Prostate gland (tissue), 2 donors: Measurements from ENCODE around the gene MYO5C. TPM values are rescaled to one million over a fixed set of nuclear protein-coding genes. Genes with fewer than 3 reads are reported as not detected.

Experiments
- DNase-seq: peaks from one replicate; pipeline ENCODE4 v3.0.0-alpha.2; 2019; ENCODE audit warnings: low spot score
- H3K27ac ChIP-seq, 2 donors: fragments of 200-600 bp; sonication (generic); 2 replicates each; pipeline ENCODE4 v1.5.1; 2017 to 2019
- H3K27me3 ChIP-seq: fragments of 200-600 bp; sonication (generic); replicated peaks from 2 replicates; pipeline ENCODE4 v1.5.1; 2019; ENCODE audit not compliant: insufficient read depth
- H3K36me3 ChIP-seq, 2 donors: fragments of 200-600 bp; sonication (generic); 1 replicate in 1 of 2; 2 replicates in 1 of 2; pipeline versions ENCODE4 v1.5.1 to v1.8.1; 2017 to 2019
- H3K4me1 ChIP-seq: fragments of 200-600 bp; sonication (generic); replicated peaks from 2 replicates; pipeline ENCODE4 v1.5.1; 2019
- H3K4me3 ChIP-seq, 2 donors: fragments of 200-600 bp; sonication (generic); 2 replicates each; pipeline ENCODE4 v1.5.1; 2017 to 2019
- H3K9me3 ChIP-seq: fragments of 200-600 bp; sonication (generic); 2 replicates; pipeline ENCODE4 v1.5.1; 2017
- CTCF ChIP-seq, 4 experiments: fragments of 200-600 bp in 2 of 4; fragments of 450-650 bp in 2 of 4; sonication (generic) in 2 of 4; IDR thresholded peaks; 1 replicate in 3 of 4; 2 replicates in 1 of 4; pipeline ENCODE4 v1.5.1; 2016 to 2019; ENCODE audit warnings: antibody characterized with exemption in 4 of 4, mild to moderate bottlenecking in 2 of 4, moderate library complexity in 2 of 4
- POLR2A ChIP-seq: fragments of 450-650 bp; IDR thresholded peaks from one replicate; pipeline ENCODE4 v1.6.1; 2016; ENCODE audit warnings: antibody characterized with exemption, mild to moderate bottlenecking
- POLR2AphosphoS5 ChIP-seq: sonication (generic); formaldehyde crosslinking; IDR thresholded peaks from one replicate; pipeline ENCODE4 v1.6.1; 2017; ENCODE audit warnings: antibody characterized with exemption
- WGBS: methylation state at CpG from one replicate; pipeline ENCODE4 v1.1.5; 2018; 5-methylcytosine and 5-hydroxymethylcytosine counted together
- intact Hi-C: fragments of 100-400 bp; cut with DNase I; formaldehyde crosslinking; loops from one replicate; pipeline ENCODE4 v1.14.2; 2022
- total RNA-seq, 2 donors: library from RNA; depleted of rRNA; stranded (reverse); fragments of >200 nt; gene quantifications; one replicate each; pipeline ENCODE4 v1.1.0, GENCODE V29; 2016

The MYO5C gene
- total RNA-seq, 2 donors from 2014 or later = 53.5 to 59.9 TPM

GRCh38 chr15:52281085-52282035 is 14.2 kb downstream of the MYO5C start:
- Histone ChIP-seq H3K27ac (no peak overlapping the region), H3K36me3 (no peaks in the 10 kb centered on the region), H3K9me3 (no peaks in the 10 kb centered on the region), H3K4me1 (no peaks in the 10 kb centered on the region), H3K27me3 (no peaks in the 10 kb centered on the region), H3K4me3 (no peak overlapping the region)
- TF ChIP-seq POLR2AphosphoS5 = no peak
- TF ChIP-seq POLR2A = no peak
- TF ChIP-seq CTCF (IDR thresholded peaks at IDR 0.05) = no peak
- intact Hi-C loops = no loop called here
- WGBS = 86% methylated on average over 10 of the region's 10 CpGs
- DNase-seq = no peak

- no peaks in the 10 kb centered on the region for H3K9me3 ChIP-seq
- no peak overlapping the region for H3K4me3 ChIP-seq
- H3K27ac ChIP-seq = no peak overlapping the region
- no peaks in the 10 kb centered on the region for H3K4me1 ChIP-seq
- DNase-seq = no peak
- intact Hi-C loops = no loop called here
- WGBS = 89% methylated on average over 11 of the region's 11 CpGs
- TF ChIP-seq POLR2A (no peak), POLR2AphosphoS5 (no peak), CTCF (IDR thresholded peaks at IDR 0.05) (no peak)
- no peaks in the 10 kb centered on the region for H3K27me3 ChIP-seq
- H3K36me3 ChIP-seq = no peaks in the 10 kb centered on the region
Observed at GRCh38 chr15:52280326-52281084, 15.1 kb downstream of the MYO5C start.

GRCh38 chr15:52278636-52279367 is 16.8 kb downstream of the MYO5C start:
- Histone ChIP-seq H3K4me3 (no peak overlapping the region), H3K27me3 (no peaks in the 10 kb centered on the region), H3K36me3 (no peaks in the 10 kb centered on the region), H3K9me3 (no peaks in the 10 kb centered on the region), H3K4me1 (no peaks in the 10 kb centered on the region), H3K27ac (no peak overlapping the region)
- TF ChIP-seq POLR2A (no peak), CTCF (IDR thresholded peaks at IDR 0.05) (no peak), POLR2AphosphoS5 (no peak)
- 56% methylated on average over 13 of the region's 13 CpGs for WGBS
- DNase-seq = no peak
- intact Hi-C loops = no loop called here

- intact Hi-C loops = no loop called here
- WGBS = 67% methylated on average over 3 of the region's 3 CpGs
- H3K36me3 ChIP-seq = no peaks in the 10 kb centered on the region
Observed at GRCh38 chr15:52278135-52278534, 17.5 kb downstream of the MYO5C start.

More at GRCh38 chr15:52278135-52278534, 17.5 kb downstream of the MYO5C start:
- Histone ChIP-seq H3K27me3 (no peaks in the 10 kb centered on the region), H3K27ac (no peak overlapping the region), H3K4me1 (no peaks in the 10 kb centered on the region), H3K9me3 (no peaks in the 10 kb centered on the region), H3K4me3 (no peak overlapping the region)
- no peak for TF ChIP-seq POLR2AphosphoS5
- TF ChIP-seq CTCF (IDR thresholded peaks at IDR 0.05) = no peak
- TF ChIP-seq POLR2A = no peak
- DNase-seq = no peak
